Mesendoderm (in vitro differentiated cells): Measurements from ENCODE around the gene SNRNP25.

ENCODE experiments used
- DNase-seq: peaks from one replicate; pipeline ENCODE4 v3.0.0; 2013
- H2AK5ac ChIP-seq: 2 replicates; pipeline ENCODE4 v1.6.1; 2013; ENCODE audit warnings: low read length, inconsistent platforms
- H2BK120ac ChIP-seq: 2 replicates; pipeline ENCODE4 v1.6.1; 2013; ENCODE audit warnings: low read depth, mild to moderate bottlenecking, low read length, moderate library complexity, mixed read lengths
- H2BK15ac ChIP-seq: replicated peaks from 2 replicates; pipeline ENCODE4 v1.6.1; 2013; ENCODE audit warnings: low read depth, mild to moderate bottlenecking, moderate library complexity
- H2BK5ac ChIP-seq: 2 replicates; pipeline ENCODE4 v1.6.1; 2013; ENCODE audit warnings: low read length, inconsistent platforms
- H3K18ac ChIP-seq: 2 replicates; pipeline ENCODE4 v1.6.1; 2013; ENCODE audit warnings: mild to moderate bottlenecking, low read length, mixed read lengths
- H3K23ac ChIP-seq: one replicate; pipeline ENCODE4 v1.6.1; 2013; ENCODE audit warnings: low read length
- H3K27ac ChIP-seq: 2 replicates; pipeline ENCODE4 v1.5.1; 2013; ENCODE audit warnings: low read depth, mild to moderate bottlenecking, inconsistent platforms, low read length, moderate library complexity
- H3K27me3 ChIP-seq: 2 replicates; pipeline ENCODE4 v1.6.1; 2013; ENCODE audit warnings: low read length, control low read depth, mild to moderate bottlenecking, inconsistent platforms; ENCODE audit not compliant: insufficient read depth, poor library complexity
- H3K36me3 ChIP-seq: 2 replicates; pipeline ENCODE4 v1.6.1; 2013; ENCODE audit warnings: low read length, inconsistent platforms; ENCODE audit not compliant: control insufficient read depth, insufficient read depth
- H3K4ac ChIP-seq: one replicate; pipeline ENCODE4 v1.6.1; 2013; ENCODE audit warnings: low read depth, mild to moderate bottlenecking, low read length, moderate library complexity
- H3K4me1 ChIP-seq: 2 replicates; pipeline ENCODE4 v1.6.1; 2013; ENCODE audit warnings: low read depth, low read length, inconsistent platforms; ENCODE audit not compliant: control insufficient read depth
- H3K4me2 ChIP-seq: 2 replicates; pipeline ENCODE4 v1.6.1; 2013; ENCODE audit warnings: low read length
- H3K4me3 ChIP-seq: 2 replicates; pipeline ENCODE4 v1.5.1; 2013; ENCODE audit warnings: mild to moderate bottlenecking, low read length
- H3K56ac ChIP-seq: one replicate; pipeline ENCODE4 v1.6.1; 2013; ENCODE audit warnings: low read length
- H3K79me1 ChIP-seq: 2 replicates; pipeline ENCODE4 v1.6.1; 2013; ENCODE audit warnings: low read length, inconsistent platforms
- H3K79me2 ChIP-seq: 2 replicates; pipeline ENCODE4 v1.6.1; 2013; ENCODE audit warnings: mild to moderate bottlenecking, low read length; ENCODE audit not compliant: control insufficient read depth, insufficient read depth
- H3K9ac ChIP-seq: 2 replicates; pipeline ENCODE4 v1.6.1; 2013; ENCODE audit warnings: low read length, inconsistent platforms
- H4K5ac ChIP-seq: one replicate; pipeline ENCODE4 v1.6.1; 2013; ENCODE audit warnings: low read length
- H4K8ac ChIP-seq: one replicate; pipeline ENCODE4 v1.6.1; 2013; ENCODE audit warnings: low read depth, mild to moderate bottlenecking, control low read depth, low read length, moderate library complexity
- WGBS: extraction: QIAGEN DNeasy Blood & Tissue Kit; methylation state at CpG from one replicate; pipeline ENCODE4 v1.1.7; 2013; ENCODE audit warnings: low lambda C conversion rate, missing lambda C conversion rate; ENCODE audit not compliant: insufficient coverage; ENCODE audit errors: extremely low coverage; 5-methylcytosine and 5-hydroxymethylcytosine counted together

Gene SNRNP25

GRCh38 chr16:92431-93339 lies 39.1 kb downstream of the SNRNP25 start:
- Histone ChIP-seq H3K4me1 (peaks cover 1% of the 10 kb centered on the region), H3K79me1 (no peaks in the 10 kb centered on the region), H3K4me2 (no peak overlapping the region), H3K27ac (no peak overlapping the region), H3K79me2 (no peaks in the 10 kb centered on the region), H4K8ac (no peak overlapping the region), H2BK5ac (no peak overlapping the region), H3K18ac (no peak overlapping the region), H3K56ac (no peak overlapping the region), H3K9ac (no peak overlapping the region), H3K36me3 (no peaks in the 10 kb centered on the region), H3K23ac (no peak overlapping the region), H3K4me3 (no peak overlapping the region), H3K4ac (no peak overlapping the region), H4K5ac (no peak overlapping the region), H2BK15ac (no peak overlapping the region), H2BK120ac (no peak overlapping the region), H2AK5ac (no peak overlapping the region), H3K27me3 (no peaks in the 10 kb centered on the region)
- no peak for DNase-seq
- no CpG with 5 or more reads among the region's 15 CpGs for WGBS

GRCh38 chr16:94918-95265 lies 41.3 kb downstream of the SNRNP25 start:
- Histone ChIP-seq H2BK120ac (no peak overlapping the region), H3K36me3 (no peaks in the 10 kb centered on the region), H2BK5ac (no peak overlapping the region), H3K4me2 (no peak overlapping the region), H3K23ac (no peak overlapping the region), H3K4ac (no peak overlapping the region), H3K9ac (no peak overlapping the region), H2BK15ac (no peak overlapping the region), H2AK5ac (no peak overlapping the region), H4K8ac (no peak overlapping the region), H3K18ac (no peak overlapping the region), H3K56ac (no peak overlapping the region), H3K4me1 (peaks cover 1% of the 10 kb centered on the region), H4K5ac (no peak overlapping the region), H3K27me3 (no peaks in the 10 kb centered on the region), H3K27ac (no peak overlapping the region), H3K79me1 (no peaks in the 10 kb centered on the region), H3K4me3 (no peak overlapping the region), H3K79me2 (no peaks in the 10 kb centered on the region)
- WGBS = no CpG with 5 or more reads among the region's 5 CpGs
- no peak for DNase-seq

GRCh38 chr16:96935-97381 lies 43.3 kb downstream of the SNRNP25 start:
- Histone ChIP-seq H4K5ac (no peak overlapping the region), H3K9ac (no peak overlapping the region), H3K18ac (no peak overlapping the region), H3K79me1 (no peaks in the 10 kb centered on the region), H3K4ac (no peak overlapping the region), H2AK5ac (no peak overlapping the region), H2BK5ac (no peak overlapping the region), H3K79me2 (no peaks in the 10 kb centered on the region), H3K56ac (no peak overlapping the region), H3K4me3 (no peak overlapping the region), H3K4me1 (peaks cover 1% of the 10 kb centered on the region), H2BK15ac (no peak overlapping the region), H3K27me3 (no peaks in the 10 kb centered on the region), H2BK120ac (no peak overlapping the region), H3K36me3 (no peaks in the 10 kb centered on the region), H3K23ac (no peak overlapping the region), H4K8ac (no peak overlapping the region), H3K27ac (no peak overlapping the region), H3K4me2 (no peak overlapping the region)
- WGBS = no CpG with 5 or more reads among the region's 11 CpGs
- peak; percentile 93 for DNase-seq

GRCh38 chr16:97822-98221 lies 44.2 kb downstream of the SNRNP25 start:
- H3K79me1 ChIP-seq = no peaks in the 10 kb centered on the region
- H2BK120ac ChIP-seq = no peak overlapping the region
- no peak overlapping the region for H3K56ac ChIP-seq
- no peak overlapping the region for H2BK5ac ChIP-seq
- no peak overlapping the region for H2BK15ac ChIP-seq
- H4K5ac ChIP-seq = no peak overlapping the region
- H3K23ac ChIP-seq = no peak overlapping the region
- no peak overlapping the region for H3K4me3 ChIP-seq
- no peaks in the 10 kb centered on the region for H3K36me3 ChIP-seq
- H3K27me3 ChIP-seq = no peaks in the 10 kb centered on the region
- no peak overlapping the region for H4K8ac ChIP-seq
- H2AK5ac ChIP-seq = no peak overlapping the region
- H3K18ac ChIP-seq = no peak overlapping the region
- no peak overlapping the region for H3K9ac ChIP-seq
- H3K4ac ChIP-seq = no peak overlapping the region
- H3K27ac ChIP-seq = no peak overlapping the region
- H3K4me1 ChIP-seq = peaks cover 1% of the 10 kb centered on the region
- WGBS = no CpG with 5 or more reads among the region's 8 CpGs
- no peak for DNase-seq
- no peaks in the 10 kb centered on the region for H3K79me2 ChIP-seq
- no peak overlapping the region for H3K4me2 ChIP-seq

GRCh38 chr16:100989-101388 lies 47.4 kb downstream of the SNRNP25 start:
- H3K79me1 ChIP-seq = no peaks in the 10 kb centered on the region
- H2BK5ac ChIP-seq = no peak overlapping the region
- no peak overlapping the region for H3K9ac ChIP-seq
- no peak overlapping the region for H2BK15ac ChIP-seq
- no peak overlapping the region for H2BK120ac ChIP-seq
- H3K56ac ChIP-seq = no peak overlapping the region
- no peak overlapping the region for H3K4ac ChIP-seq
- H3K18ac ChIP-seq = no peak overlapping the region
- no peak overlapping the region for H4K8ac ChIP-seq
- no CpG with 5 or more reads among the region's 5 CpGs for WGBS
- H3K23ac ChIP-seq = no peak overlapping the region
- H3K4me3 ChIP-seq = no peak overlapping the region
- no peaks in the 10 kb centered on the region for H3K36me3 ChIP-seq
- H3K27ac ChIP-seq = no peak overlapping the region
- H3K4me1 ChIP-seq = peaks cover 1% of the 10 kb centered on the region
- H3K4me2 ChIP-seq = no peak overlapping the region
- H3K27me3 ChIP-seq = no peaks in the 10 kb centered on the region
- H3K79me2 ChIP-seq = no peaks in the 10 kb centered on the region
- H2AK5ac ChIP-seq = no peak overlapping the region
- DNase-seq = no peak
- no peak overlapping the region for H4K5ac ChIP-seq

GRCh38 chr16:101586-101985 lies 48.0 kb downstream of the SNRNP25 start:
- H3K18ac ChIP-seq = no peak overlapping the region
- H2BK120ac ChIP-seq = no peak overlapping the region
- H3K9ac ChIP-seq = no peak overlapping the region
- no peak overlapping the region for H3K4ac ChIP-seq
- H3K56ac ChIP-seq = no peak overlapping the region
- H4K5ac ChIP-seq = no peak overlapping the region
- H4K8ac ChIP-seq = no peak overlapping the region
- no peak overlapping the region for H3K27ac ChIP-seq
- H2BK5ac ChIP-seq = no peak overlapping the region
- H3K27me3 ChIP-seq = no peaks in the 10 kb centered on the region
- DNase-seq = no peak
- H3K4me2 ChIP-seq = no peak overlapping the region
- H3K4me3 ChIP-seq = no peak overlapping the region
- H2BK15ac ChIP-seq = no peak overlapping the region
- no peaks in the 10 kb centered on the region for H3K79me1 ChIP-seq
- no peak overlapping the region for H2AK5ac ChIP-seq
- no peaks in the 10 kb centered on the region for H3K4me1 ChIP-seq
- WGBS = no CpG with 5 or more reads among the region's 6 CpGs
- no peak overlapping the region for H3K23ac ChIP-seq
- no peaks in the 10 kb centered on the region for H3K79me2 ChIP-seq
- no peaks in the 10 kb centered on the region for H3K36me3 ChIP-seq
